Smooth muscle cell of the brain vasculature (primary cell): Measurements from ENCODE around the gene STIM1.

ENCODE experiments used
- DNase-seq: peaks from one replicate; pipeline ENCODE4 v3.0.0-alpha.2; 2012; ENCODE audit warnings: low read depth, low spot score

The STIM1 gene

DNA sequence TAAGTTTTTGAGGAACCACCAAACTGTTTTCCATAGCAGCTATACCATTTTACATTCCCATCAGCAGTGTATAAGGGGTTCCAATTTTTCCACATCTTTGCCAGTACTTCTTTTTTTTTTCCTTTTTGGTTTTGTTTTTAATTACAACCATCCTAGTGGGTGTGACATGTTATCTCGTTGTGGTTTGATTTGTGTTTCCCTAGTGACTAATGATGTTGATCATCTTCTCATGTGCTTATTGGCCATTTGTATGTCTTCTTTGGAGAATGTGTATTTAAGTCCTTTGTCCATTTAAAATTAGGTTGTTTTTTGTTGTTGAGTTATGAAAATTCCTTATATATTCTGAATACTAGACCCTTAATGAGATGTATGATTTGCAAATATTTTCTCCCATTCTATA is 59.3 kb downstream of the STIM1 start:
- no peak for DNase-seq

- no peak for DNase-seq
Observed at GRCh38 chr11:3916962-3917361, 61.5 kb downstream of the STIM1 start.

GRCh38 chr11:3920148-3920852 is 64.8 kb downstream of the STIM1 start:
- DNase-seq = no peak

GRCh38 chr11:3922056-3922455 is 66.6 kb downstream of the STIM1 start:
- no peak for DNase-seq

DNA sequence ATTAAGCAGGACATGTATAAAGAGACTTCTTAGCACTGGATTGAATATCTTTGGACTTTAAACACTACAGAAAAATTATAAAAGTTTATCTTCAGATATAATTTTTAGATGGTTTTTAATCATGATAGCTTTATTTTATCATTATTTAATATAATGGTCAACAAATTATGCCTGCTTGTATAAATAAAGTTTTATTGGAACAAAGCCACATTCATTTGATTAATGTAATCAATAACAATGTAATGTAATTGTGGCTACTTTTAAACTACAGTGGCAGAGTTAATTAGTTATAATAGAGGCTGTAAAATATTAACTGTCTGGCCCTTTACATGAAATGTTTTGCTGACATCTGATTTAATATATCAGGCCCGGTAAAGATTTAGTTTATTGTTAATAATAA is 70.0 kb downstream of the STIM1 start:
- no peak for DNase-seq

DNA sequence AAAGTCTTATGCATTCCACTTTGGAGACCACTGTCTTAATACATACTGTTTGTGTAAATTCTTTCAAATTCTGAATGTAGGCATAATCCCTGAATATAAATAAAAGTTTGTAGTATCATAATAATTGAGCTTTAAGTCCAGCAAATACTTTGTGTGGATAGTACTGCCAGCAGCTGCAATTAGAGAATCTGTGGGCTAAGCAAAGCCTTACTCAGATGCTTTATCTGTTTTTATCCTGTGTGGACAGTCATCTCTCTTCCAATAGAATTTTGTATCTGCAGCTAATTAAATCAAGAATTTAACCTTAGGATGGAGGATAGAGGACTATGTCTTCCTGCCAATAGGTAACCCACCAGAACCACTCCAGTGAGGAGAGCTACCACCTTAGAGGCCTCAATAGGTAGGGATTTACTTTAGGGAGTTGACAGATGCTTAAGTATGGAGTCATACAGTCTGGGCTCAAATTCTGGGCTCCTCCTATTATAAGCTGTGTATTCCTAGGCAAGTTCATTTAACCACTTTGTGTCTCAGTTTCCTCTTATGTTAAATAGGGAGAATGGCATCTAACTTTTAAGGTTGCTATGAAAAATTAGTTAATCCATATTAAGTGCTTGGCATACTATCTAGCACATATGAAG is 71.1 kb downstream of the STIM1 start:
- no peak for DNase-seq

- DNase-seq = no peak
Observed at GRCh38 chr11:3927129-3927796, 71.8 kb downstream of the STIM1 start.

GRCh38 chr11:3929232-3929631 is 73.8 kb downstream of the STIM1 start:
- DNase-seq = no peak

GRCh38 chr11:3929649-3930048 is 74.2 kb downstream of the STIM1 start:
- DNase-seq = no peak

GRCh38 chr11:3932698-3933097 is 77.2 kb downstream of the STIM1 start:
- no peak for DNase-seq

DNA sequence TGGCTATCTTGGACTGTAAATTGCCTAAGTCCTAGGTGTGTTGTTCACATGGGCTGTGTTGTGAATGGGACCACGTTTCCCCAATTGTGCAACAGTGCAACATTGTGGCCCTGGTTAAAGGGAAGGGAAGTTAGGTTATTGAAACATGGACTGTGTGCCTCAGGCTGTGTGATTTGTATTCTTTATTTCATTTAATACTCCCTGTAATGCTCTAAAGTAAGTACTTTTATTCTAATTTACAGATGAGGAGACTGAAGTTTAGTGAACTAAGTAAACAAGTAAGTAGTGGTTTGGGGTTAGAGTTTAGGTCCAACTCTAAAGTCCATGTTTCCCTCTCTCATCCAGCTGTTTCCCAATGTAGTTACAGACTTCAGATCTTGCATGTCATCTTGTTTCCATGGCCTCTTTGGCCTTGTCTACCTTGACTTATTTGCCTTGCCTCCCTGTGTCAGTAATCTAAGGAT is 77.7 kb downstream of the STIM1 start:
- DNase-seq = no peak

DNA sequence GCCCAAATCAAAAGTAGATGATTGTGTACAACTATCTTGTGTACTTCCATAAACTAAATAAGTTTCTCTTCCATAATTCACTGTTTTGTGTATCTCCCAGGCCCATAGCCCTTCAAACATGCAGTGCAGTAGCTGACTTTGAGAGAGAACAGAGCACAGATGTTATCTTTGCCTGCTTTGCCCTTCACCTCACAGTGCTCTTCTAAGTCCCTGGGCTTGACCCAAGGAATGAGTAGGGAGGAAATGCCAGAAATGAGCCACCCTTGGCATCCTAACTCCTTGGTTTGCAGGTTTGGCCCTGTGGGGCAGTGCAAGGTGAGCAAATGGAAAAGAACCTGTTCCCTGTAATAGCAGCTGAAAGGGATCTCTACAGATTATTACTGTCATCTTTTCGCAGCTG is 79.2 kb downstream of the STIM1 start:
- no peak for DNase-seq

DNA sequence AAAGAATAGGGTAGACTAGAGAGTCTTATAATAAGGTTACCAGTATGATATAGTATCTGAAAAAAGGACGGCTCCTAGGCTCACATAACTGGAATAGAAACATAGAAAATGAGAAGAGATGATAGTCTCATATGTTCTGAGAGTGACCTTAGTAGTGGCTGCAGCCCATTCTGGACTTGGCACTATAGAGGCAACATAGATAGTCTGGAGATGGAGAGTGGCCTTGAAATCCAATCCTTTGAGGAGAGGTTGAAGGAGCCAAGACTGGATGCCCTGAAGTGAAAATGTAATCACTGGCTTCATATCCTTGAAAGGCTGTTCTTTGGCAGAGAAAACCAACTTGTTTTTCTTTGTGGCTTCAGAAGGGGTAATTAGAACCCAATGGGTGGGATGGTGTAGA is 81.1 kb downstream of the STIM1 start:
- DNase-seq = no peak

DNA sequence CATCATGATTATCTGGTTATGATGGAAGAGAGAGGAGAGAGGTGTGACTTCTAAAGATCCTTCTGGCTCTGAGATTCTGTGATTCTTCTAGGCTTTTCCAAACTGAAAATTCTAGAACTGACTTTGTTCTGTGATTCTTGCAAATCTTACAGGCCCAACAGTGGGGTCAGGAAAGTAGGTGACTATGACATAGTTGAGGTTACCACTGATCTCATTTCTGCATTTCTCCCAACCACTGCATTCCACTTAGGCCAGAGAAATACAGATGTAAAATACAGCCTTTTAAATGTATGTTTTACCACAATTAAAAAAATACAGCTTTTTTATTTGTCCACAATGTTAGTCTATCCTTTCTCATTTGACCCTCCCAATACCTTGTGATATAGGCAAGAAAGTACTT is 83.7 kb downstream of the STIM1 start:
- peak; percentile 50 for DNase-seq

DNA sequence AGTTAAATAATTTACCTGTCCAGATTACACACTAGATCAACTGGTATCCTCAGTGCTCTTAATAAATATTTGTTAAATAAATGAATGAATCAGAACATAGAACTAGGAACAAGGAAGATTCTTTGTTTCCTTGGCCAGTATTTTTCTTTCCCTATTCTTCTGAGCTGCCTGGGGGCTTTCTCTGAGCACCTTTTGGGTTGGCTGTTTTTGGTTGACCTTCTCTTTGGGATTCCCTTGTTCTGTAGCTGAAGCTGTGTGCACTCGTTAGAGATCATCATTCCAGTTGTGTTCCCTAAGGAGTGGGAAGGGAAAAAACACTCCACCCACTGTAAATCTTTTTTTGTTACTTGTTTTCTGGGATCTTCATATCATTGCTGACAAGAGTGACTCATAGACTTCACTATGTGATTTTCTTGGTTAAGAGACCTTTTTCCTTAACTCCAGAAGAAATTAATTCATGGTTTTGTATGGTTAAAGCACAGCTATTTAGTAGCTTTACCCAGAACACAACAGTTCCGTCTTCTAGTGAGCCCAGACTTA is 84.3 kb downstream of the STIM1 start:
- no peak for DNase-seq

- DNase-seq = no peak
Observed at GRCh38 chr11:3942160-3942955, 86.9 kb downstream of the STIM1 start.

- no peak for DNase-seq
Observed at GRCh38 chr11:3942956-3943497, 87.6 kb downstream of the STIM1 start.

DNA sequence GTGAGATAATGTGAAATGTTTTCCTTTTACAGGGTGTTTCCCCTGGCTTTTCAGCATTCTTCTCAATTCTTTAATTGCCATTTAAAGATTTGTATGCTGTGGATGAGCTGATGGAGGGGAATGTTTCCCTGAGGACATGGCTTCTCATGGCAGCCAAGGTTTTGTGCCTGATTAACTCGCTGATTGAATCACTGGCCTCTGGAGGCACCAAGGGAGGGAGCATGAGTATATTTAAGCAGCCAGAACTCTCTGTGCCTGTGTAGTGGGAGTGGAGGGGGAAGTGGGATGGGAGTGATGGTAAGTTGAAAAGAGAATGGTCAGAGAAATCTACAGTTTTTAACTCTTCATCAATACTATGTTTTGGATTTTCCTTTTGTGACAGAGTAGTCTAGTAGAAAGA is 88.7 kb downstream of the STIM1 start:
- no peak for DNase-seq

GRCh38 chr11:3946455-3947017 is 91.1 kb downstream of the STIM1 start:
- no peak for DNase-seq

DNA sequence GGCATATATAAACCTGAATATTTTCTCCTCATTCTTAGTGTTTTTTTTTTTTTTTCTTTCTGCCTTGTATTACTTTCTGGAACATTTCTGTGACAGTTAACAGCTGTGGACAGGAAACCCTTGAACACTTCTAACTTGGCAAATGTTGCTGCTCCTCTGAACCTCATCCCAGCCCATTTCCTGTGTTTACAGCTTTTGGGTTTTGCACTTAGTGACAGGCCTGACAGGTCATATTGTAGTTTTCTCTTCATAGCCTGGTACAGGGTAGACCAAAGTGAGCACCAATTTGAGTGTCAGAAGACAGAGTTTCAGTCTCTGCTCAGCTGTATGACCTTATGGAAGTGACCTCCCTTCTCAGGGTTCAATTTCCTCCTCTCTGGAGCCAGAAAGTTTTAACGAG is 91.6 kb downstream of the STIM1 start:
- DNase-seq = no peak

GRCh38 chr11:3949125-3949524 is 93.7 kb downstream of the STIM1 start:
- no peak for DNase-seq
